Stimulated activated CD4-positive, alpha-beta T cell treated with anti-CD3 and anti-CD28 coated beads, Interleukin-12 subunit alpha, Interleukin-12 subunit beta, amount 100 ng/mL, for 4 hours (primary cell): ENCODE results near the gene PRDM10.
A peak's percentile ranks its signal among the peaks of the same experiment; 100 is the strongest.

Source experiments
- DNase-seq: peaks from one replicate; pipeline ENCODE4 v3.0.0-alpha.2; 2020

The PRDM10 gene

DNA sequence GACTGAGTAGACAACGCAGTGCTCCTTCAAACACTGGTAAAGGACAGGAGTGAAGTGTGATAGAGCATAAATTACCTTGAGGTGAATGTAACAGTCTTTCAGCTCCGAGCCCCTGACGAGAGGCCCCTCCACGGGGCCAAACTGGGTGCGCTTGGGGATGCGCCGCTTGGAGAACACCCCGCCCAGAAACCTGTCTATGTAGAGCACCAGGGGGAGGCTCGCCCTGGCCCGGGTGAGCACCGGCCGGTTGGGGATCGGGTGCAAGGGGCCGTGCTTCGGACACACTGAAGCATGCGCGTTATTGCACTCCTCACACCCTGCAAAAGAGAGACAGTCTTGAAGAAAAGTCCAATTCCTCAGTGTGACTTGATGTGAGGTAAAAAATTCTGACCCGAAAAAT, 57.9 kb downstream of the PRDM10 start:
- no peak for DNase-seq

GRCh38 chr11:129943036-129943435, 59.6 kb downstream of the PRDM10 start:
- DNase-seq: no peak

- no peak for DNase-seq
Measured at GRCh38 chr11:129939510-129939909, 63.1 kb downstream of the PRDM10 start.

- DNase-seq: no peak
Measured at GRCh38 chr11:129938764-129939163, 63.9 kb downstream of the PRDM10 start.

GRCh38 chr11:129937592-129938238, 64.9 kb downstream of the PRDM10 start:
- DNase-seq: no peak

- no peak for DNase-seq
Measured at GRCh38 chr11:129935723-129936122, 66.9 kb downstream of the PRDM10 start.

- no peak for DNase-seq
Measured at GRCh38 chr11:129933891-129934290, 68.7 kb downstream of the PRDM10 start.

DNA sequence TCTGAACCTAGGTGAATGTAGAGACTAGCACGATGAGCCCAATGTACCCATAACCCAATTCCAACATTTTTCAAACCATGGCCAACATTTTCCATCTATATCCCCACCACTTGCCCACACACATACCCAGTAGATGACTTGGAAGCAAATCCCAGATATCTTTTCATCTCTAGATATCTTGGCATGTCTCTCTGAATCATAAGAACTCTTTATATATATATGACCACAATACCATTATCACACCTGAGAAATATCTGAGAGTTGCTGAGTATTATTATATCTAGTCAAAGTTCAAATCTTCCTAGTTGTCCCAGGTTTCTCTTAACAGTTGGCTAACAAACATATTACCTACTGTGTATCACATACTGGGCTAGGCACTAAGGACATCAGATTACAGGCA, 69.4 kb downstream of the PRDM10 start:
- DNase-seq: no peak

GRCh38 chr11:129932381-129933067, 70.1 kb downstream of the PRDM10 start:
- DNase-seq: no peak

DNA sequence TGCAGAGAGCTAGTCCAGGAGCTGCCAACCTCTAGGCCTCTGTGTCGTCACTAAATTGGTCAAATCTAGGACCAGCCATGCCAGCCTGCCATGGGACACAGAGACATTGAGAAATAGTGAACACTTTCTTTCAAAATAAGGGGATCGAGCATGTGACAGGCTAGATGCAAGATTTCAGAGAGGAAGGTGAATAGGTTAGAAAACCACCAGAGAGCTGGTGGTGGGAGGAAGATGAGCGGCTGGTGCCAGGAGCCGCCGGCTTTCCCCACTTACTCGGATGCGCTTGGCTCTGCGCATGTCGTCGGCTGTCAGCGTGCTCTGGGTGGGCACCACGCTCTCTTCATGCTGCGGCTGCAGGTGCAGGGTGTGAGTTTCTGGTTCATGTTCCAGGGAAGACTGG, 71.9 kb downstream of the PRDM10 start:
- no peak for DNase-seq

DNA sequence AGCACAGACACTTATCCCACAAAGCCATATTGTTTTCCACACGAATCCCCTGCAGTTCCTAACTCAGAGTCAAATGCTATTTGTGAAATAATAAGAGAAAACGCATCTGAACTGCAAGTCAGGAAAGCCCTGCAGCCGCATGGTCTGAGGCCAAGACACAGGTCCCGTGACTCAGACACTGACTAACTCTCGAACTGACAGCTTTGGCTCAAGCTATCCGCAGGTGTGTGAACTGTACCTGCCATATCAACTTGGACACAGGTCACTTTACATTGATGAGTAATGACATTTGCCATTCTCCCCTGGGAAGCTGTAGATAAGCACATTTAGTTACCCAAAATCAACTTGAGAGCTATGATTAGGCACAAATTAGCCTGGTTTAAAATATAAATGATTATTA, 72.3 kb downstream of the PRDM10 start:
- no peak for DNase-seq

- DNase-seq: no peak
Measured at GRCh38 chr11:129929721-129930120, 72.9 kb downstream of the PRDM10 start.

- DNase-seq: no peak
Measured at GRCh38 chr11:129928923-129929692, 73.5 kb downstream of the PRDM10 start.

GRCh38 chr11:129922674-129923073, 80.0 kb downstream of the PRDM10 start:
- DNase-seq: no peak

GRCh38 chr11:129918361-129918760, 84.3 kb downstream of the PRDM10 start:
- DNase-seq: no peak

GRCh38 chr11:129917231-129917630, 85.4 kb downstream of the PRDM10 start:
- no peak for DNase-seq

DNA sequence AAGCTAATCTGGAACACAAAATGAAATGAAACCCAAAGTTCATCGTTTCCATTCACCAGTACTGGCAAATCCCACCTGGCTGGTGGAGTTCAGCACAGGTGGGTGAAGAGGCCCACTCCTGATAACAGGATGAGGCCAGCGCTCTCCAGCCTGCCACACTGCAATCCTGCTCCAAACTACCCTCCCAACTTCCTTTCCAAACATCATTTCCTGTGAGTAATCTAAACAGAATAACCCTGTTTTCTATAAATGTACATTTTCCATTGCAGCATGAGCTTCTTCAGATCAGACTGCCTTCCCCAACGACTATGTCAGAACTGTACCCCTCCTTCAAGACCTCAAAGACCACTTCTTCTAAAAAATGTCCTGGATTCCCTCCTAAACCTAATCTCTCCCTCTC, 91.3 kb downstream of the PRDM10 start:
- DNase-seq: no peak

DNA sequence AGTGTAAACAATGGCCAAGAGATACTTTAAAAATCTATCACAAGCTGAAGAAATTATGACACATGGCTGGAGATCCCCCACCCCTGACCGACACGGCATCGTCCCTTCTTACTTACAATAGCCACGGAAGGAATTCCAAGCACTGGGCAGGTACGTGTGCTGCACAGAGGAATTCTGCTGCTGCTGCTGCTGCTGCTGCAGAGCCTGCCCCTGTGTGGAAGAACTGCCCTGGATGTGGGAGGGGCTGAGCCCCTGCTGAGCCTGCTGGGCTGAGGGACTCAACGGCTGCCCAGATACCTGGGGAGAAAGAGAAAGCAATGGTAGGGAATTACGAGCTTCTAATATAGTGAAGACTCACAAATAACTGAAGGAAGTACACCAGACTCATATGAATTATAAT, 92.3 kb downstream of the PRDM10 start:
- DNase-seq: no peak

DNA sequence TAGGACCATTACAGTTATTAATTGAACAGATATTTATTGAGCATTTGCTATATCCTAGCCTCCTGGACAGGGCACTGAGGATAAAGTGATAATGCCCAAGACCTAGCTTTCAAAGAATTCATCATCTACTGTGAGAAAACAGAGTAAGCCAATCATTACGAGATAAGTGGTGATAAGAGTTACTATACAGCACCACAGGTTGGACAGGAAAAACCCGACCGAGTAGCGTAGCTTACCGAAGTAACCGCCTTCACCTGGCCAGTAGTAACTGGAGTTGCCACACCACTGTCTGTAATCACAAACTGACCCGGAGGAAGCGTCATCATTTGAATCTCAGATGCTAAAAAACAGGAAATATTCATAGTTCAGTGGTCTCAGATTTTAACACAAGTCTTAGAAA, 97.2 kb downstream of the PRDM10 start:
- no peak for DNase-seq

DNA sequence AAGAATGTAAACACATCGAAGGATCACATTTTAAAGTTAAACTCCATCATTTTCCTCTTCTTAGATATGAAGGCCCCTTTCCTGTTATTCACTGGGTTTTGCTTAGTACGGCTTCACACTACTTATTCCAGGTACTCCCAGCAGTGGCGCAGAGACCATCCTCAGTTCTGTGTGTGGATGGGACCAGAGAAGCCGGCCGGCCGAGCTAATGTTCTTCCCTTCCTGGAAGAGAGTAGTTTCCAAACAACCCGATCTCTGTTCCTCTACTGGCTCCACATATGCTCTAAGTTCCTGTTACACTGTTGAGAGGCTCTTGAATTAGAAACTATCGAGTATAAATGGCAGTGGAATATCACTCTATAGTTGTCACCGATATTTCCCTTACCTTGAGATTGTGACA, 106.6 kb downstream of the PRDM10 start:
- DNase-seq: no peak

GRCh38 chr11:129895126-129896041, 107.3 kb downstream of the PRDM10 start, which contains the start of gene NFRKB:
NFRKB (minus strand) TSS chr11:129895578; CDS start chr11:129892849, 2,729 bp downstream.
- DNase-seq: peak; percentile 90

DNA sequence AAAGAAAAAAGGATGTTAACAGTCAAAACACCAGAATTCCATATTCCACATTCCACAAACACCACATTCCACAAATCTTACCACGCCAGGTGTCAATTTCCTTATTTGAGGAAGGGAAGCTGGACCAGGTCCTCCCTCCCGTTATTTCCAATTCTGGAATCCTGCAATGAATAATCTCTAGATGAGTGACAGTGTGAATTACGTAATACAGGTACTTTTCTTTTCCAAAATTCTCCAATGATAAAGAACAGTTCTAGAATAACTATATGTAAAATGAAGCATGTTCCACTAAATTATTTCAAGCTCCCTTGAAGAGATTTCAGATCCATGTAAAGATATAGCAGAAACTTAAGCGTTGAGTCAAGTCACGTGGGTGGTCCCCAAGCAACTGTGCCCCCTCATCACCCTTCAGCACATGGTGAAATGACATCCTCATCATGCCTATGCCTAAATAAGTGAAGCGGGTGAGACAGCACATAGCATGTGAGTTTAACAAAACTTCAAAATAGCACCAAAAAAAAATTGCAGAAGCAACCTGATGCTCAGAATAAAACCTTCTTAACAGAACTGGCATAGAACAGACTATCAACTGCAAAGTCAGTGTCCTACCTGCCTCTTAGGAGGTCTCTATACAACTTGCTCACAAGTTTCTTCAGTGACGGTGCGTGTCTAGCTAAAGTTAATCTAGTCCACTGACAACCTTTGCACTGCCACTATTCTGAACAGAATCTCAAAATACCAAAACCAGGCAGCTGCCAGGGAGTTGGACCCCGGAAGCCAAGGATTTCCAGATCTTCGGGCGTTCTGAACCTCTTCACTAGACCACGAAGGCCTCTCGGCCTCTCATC, 108.1 kb downstream of the PRDM10 start:
- no peak for DNase-seq
